ENCODE measurements around the gene CFAP57. TPM values are rescaled to one million over a fixed set of nuclear protein-coding genes. Genes with fewer than 3 reads are reported as not detected.

CFAP57 gene
- total and polyA plus RNA-seq, 2 of the 13 experiments (the other 11 are each of a cell fraction or from before 2014, with no cell fraction given), result 0.01 TPM; not detected in 1

DNA sequence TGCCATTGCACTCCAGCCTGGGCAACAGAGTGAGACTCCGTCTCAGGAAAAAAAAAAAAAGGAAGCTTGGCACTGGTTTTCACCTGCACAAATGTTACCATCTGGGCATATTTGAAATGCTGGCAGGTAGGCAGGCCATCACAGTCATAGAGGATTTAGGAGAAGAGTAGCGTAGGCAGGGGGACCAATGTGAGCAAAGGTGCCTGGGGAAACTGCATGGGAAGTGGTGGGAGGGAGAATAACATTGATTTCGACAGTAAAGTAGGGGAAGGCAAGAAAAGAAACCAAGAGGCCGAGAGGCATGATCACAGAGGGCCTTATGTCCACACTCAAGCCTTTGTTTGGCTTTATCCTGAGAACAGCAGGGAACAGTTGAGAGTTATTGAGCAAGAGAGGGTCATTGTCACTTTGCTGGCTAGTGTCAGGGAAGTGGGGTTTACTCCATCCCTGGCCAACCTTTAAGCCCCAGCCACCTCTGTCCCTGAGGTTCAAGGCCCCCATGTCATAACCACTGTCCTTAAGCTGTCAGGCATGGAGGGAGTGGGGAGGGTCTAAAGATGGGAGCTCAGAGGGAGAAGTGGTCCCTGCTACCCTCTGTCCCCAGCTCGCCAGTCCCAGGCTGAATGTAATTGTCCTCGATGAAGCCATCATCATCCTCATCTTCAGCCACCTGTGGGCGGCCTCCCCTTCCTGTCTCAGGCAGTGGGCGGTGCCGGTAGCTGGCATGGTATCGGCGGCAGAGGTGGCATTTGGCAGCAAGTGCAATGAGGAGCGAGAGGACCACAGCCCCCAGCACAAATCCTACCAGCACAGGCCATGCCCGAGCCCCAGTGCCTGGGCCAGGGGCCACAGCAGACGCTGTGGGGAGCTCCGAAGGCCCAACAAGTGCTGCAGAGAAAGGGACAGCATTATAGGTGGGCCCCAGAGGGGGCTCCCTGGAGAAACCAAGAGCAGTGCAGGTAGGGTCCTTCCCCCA is 110.4 kb downstream of the CFAP57 start (continued):
- TF ChIP-seq, protein P1, sequence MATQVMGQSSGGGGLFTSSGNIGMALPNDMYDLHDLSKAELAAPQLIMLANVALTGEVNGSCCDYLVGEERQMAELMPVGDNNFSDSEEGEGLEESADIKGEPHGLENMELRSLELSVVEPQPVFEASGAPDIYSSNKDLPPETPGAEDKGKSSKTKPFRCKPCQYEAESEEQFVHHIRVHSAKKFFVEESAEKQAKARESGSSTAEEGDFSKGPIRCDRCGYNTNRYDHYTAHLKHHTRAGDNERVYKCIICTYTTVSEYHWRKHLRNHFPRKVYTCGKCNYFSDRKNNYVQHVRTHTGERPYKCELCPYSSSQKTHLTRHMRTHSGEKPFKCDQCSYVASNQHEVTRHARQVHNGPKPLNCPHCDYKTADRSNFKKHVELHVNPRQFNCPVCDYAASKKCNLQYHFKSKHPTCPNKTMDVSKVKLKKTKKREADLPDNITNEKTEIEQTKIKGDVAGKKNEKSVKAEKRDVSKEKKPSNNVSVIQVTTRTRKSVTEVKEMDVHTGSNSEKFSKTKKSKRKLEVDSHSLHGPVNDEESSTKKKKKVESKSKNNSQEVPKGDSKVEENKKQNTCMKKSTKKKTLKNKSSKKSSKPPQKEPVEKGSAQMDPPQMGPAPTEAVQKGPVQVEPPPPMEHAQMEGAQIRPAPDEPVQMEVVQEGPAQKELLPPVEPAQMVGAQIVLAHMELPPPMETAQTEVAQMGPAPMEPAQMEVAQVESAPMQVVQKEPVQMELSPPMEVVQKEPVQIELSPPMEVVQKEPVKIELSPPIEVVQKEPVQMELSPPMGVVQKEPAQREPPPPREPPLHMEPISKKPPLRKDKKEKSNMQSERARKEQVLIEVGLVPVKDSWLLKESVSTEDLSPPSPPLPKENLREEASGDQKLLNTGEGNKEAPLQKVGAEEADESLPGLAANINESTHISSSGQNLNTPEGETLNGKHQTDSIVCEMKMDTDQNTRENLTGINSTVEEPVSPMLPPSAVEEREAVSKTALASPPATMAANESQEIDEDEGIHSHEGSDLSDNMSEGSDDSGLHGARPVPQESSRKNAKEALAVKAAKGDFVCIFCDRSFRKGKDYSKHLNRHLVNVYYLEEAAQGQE (IDR thresholded peaks at IDR 0.05; ENCODE audit: borderline replicate concordance in 1 of 2, low read depth in 1 of 2, low read length in 2 of 2), result no peak
- TF ChIP-seq, protein P2, sequence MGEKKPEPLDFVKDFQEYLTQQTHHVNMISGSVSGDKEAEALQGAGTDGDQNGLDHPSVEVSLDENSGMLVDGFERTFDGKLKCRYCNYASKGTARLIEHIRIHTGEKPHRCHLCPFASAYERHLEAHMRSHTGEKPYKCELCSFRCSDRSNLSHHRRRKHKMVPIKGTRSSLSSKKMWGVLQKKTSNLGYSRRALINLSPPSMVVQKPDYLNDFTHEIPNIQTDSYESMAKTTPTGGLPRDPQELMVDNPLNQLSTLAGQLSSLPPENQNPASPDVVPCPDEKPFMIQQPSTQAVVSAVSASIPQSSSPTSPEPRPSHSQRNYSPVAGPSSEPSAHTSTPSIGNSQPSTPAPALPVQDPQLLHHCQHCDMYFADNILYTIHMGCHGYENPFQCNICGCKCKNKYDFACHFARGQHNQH (CRISPR knock-in tag; IDR thresholded peaks at IDR 0.05), result peak; percentile 35; the same call in 1 of the 2 replicates
- TF ChIP-seq ETV5 (CRISPR knock-in tag; IDR thresholded peaks at IDR 0.05; ENCODE audit: borderline replicate concordance) (peak; percentile 15; the same call in 1 of the 2 replicates), CREB1 (IDR thresholded peaks at IDR 0.05) (no peak), CREB1 (CRISPR knock-in tag; IDR thresholded peaks at IDR 0.05) (0 out of 2 replicates have a peak, but pooled peaks have one; percentile 22), MTA3 (CRISPR knock-in tag; IDR thresholded peaks at IDR 0.05) (no peak), PHF8 (CRISPR knock-in tag; IDR thresholded peaks at IDR 0.05) (no peak), ZSCAN20 (CRISPR knock-in tag; IDR thresholded peaks at IDR 0.05; ENCODE audit: borderline replicate concordance) (no peak), GLI4 (CRISPR knock-in tag; IDR thresholded peaks at IDR 0.05; ENCODE audit: borderline replicate concordance) (no peak), PHF21A (CRISPR knock-in tag; IDR thresholded peaks at IDR 0.05) (peak; percentile 82), MIER2 (CRISPR knock-in tag; IDR thresholded peaks at IDR 0.05) (peak; percentile 71; the same call in 1 of the 2 replicates), KDM6A (CRISPR knock-in tag; IDR thresholded peaks at IDR 0.05; ENCODE audit: low read depth) (peak; percentile 63), NR2F2 (IDR thresholded peaks at IDR 0.05; ENCODE audit: borderline replicate concordance, low read depth) (peak; percentile 42; the same call in 1 of the 2 replicates), HOXA3 (CRISPR knock-in tag; IDR thresholded peaks at IDR 0.05) (peak; percentile 70; the same call in 1 of the 2 replicates), XRCC5 (optimal IDR thresholded peaks at IDR 0.05; ENCODE audit: low read length) (peak; percentile 26), ZNF672 (CRISPR knock-in tag; IDR thresholded peaks at IDR 0.05) (no peak)
- TF ChIP-seq, protein P3, sequence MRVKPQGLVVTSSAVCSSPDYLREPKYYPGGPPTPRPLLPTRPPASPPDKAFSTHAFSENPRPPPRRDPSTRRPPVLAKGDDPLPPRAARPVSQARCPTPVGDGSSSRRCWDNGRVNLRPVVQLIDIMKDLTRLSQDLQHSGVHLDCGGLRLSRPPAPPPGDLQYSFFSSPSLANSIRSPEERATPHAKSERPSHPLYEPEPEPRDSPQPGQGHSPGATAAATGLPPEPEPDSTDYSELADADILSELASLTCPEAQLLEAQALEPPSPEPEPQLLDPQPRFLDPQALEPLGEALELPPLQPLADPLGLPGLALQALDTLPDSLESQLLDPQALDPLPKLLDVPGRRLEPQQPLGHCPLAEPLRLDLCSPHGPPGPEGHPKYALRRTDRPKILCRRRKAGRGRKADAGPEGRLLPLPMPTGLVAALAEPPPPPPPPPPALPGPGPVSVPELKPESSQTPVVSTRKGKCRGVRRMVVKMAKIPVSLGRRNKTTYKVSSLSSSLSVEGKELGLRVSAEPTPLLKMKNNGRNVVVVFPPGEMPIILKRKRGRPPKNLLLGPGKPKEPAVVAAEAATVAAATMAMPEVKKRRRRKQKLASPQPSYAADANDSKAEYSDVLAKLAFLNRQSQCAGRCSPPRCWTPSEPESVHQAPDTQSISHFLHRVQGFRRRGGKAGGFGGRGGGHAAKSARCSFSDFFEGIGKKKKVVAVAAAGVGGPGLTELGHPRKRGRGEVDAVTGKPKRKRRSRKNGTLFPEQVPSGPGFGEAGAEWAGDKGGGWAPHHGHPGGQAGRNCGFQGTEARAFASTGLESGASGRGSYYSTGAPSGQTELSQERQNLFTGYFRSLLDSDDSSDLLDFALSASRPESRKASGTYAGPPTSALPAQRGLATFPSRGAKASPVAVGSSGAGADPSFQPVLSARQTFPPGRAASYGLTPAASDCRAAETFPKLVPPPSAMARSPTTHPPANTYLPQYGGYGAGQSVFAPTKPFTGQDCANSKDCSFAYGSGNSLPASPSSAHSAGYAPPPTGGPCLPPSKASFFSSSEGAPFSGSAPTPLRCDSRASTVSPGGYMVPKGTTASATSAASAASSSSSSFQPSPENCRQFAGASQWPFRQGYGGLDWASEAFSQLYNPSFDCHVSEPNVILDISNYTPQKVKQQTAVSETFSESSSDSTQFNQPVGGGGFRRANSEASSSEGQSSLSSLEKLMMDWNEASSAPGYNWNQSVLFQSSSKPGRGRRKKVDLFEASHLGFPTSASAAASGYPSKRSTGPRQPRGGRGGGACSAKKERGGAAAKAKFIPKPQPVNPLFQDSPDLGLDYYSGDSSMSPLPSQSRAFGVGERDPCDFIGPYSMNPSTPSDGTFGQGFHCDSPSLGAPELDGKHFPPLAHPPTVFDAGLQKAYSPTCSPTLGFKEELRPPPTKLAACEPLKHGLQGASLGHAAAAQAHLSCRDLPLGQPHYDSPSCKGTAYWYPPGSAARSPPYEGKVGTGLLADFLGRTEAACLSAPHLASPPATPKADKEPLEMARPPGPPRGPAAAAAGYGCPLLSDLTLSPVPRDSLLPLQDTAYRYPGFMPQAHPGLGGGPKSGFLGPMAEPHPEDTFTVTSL (CRISPR knock-in tag; IDR thresholded peaks at IDR 0.05; ENCODE audit: borderline replicate concordance), result peak; percentile 59; the same call in 1 of the 2 replicates
